Ovary (tissue), 9 donors: Measurements from ENCODE around the gene DTWD2. TPM values are rescaled to one million over a fixed set of nuclear protein-coding genes. Genes with fewer than 3 reads are reported as not detected.
"Not testable (repeated sequence)": the region's sequence is repeated elsewhere in the genome, so short reads cannot be mapped to it uniquely, and the experiment has no call there.

Source experiments
- DNase-seq, 5 donors: peaks; one replicate each; pipeline ENCODE4 v3.0.0-alpha.2; 2019 to 2020
- H3K27ac ChIP-seq, 2 donors: fragments of 200-600 bp; one replicate each; pipeline versions ENCODE4 v1.5.1 to v1.8.0; 2019 to 2022
- H3K27me3 ChIP-seq: fragments of 200-600 bp; one replicate; pipeline ENCODE4 v1.8.0; 2022
- H3K36me3 ChIP-seq: fragments of 200-600 bp; sonication (generic); one replicate; pipeline ENCODE4 v1.5.1; 2019
- H3K4me1 ChIP-seq: one replicate; pipeline ENCODE4 v1.8.1; 2013; ENCODE audit warnings: mild to moderate bottlenecking, moderate library complexity; ENCODE audit not compliant: insufficient read depth
- H3K4me3 ChIP-seq: fragments of 200-600 bp; sonication (generic); one replicate; pipeline ENCODE4 v1.5.1; 2017
- H3K9me3 ChIP-seq, 2 donors: fragments of 200-600 bp in 1 of 2; sonication (generic) in 1 of 2; one replicate each; pipeline versions ENCODE4 v1.5.1 to v1.8.1; 2013 to 2019; ENCODE audit warnings: mild to moderate bottlenecking in 1 of 2, moderate library complexity in 1 of 2
- EP300 ChIP-seq: sonication (generic); formaldehyde crosslinking; IDR thresholded peaks from one replicate; pipeline ENCODE4 v1.6.1; 2017; ENCODE audit warnings: antibody characterized with exemption
- POLR2A ChIP-seq: fragments of 450-650 bp; IDR thresholded peaks from one replicate; pipeline ENCODE4 v1.6.1; 2017; ENCODE audit warnings: antibody characterized with exemption, mild to moderate bottlenecking, moderate library complexity
- WGBS, 3 donors: extraction: QIAGEN DNeasy Blood & Tissue Kit in 1 of 3; methylation state at CpG; one replicate each; pipeline versions ENCODE4 v1.1.5 to v1.1.7; 2013 to 2017; 5-methylcytosine and 5-hydroxymethylcytosine counted together
- intact Hi-C, 4 donors: fragments of 100-400 bp; cut with DNase I; formaldehyde crosslinking; loops; one replicate each; pipeline versions ENCODE4 v1.11.0 to v1.15.1; 2022 to 2023
- polyA plus RNA-seq, 2 donors: library from polyadenylated mRNA; stranded (reverse); fragments of 200-250 nt in 1 of 2; fragments of 350-450 nt in 1 of 2; fragmentation: Illumina TruSeq in 1 of 2; extraction: RNeasy Lipid Tissue Mini Kit (QIAGEN cat#74804) in 1 of 2; gene quantifications; one replicate each; pipeline ENCODE4 v1.2.3, GENCODE V29; 2013 to 2014
- total RNA-seq, 7 donors: library from RNA; depleted of rRNA in 2 of 7; stranded (reverse); fragments of >200 nt in 2 of 7; fragmentation: NEBNext Ultra II Directional in 3 of 7; extraction: Animal tissue kit (Norgen Biotek cat#: 25700) in 3 of 7; gene quantifications; one replicate each; pipeline versions ENCODE4 v1.1.0 to v1.2.4, GENCODE V29; 2016 to 2023
- TF ChIP-seq, protein P1 (sequence below), 3 donors: fragments of 450-650 bp in 2 of 3; fragments of 200-600 bp in 1 of 3; IDR thresholded peaks; one replicate each; pipeline versions ENCODE4 v1.5.1 to v1.8.0; 2016 to 2022; ENCODE audit warnings: antibody characterized with exemption in 3 of 3, mild to moderate bottlenecking in 1 of 3
- donor health status: DM: no; HTN: no; CAD: no; lungs with moderate emphysema.
- donor health status: DM: no; HTN: no; CAD: no.
- donor health status: Bipolar disorder and iron deficiency.
- donor health status: DM: yes; HTN: yes; CAD: no.
- donor health status: DM: no; HTN: no; CAD: no.
- donor health status: DM: yes; HTN: yes; CAD: no.

Gene DTWD2
- total and polyA plus RNA-seq, 9 donors: 1.5 to 12.5 (median 5.3) TPM

- no peak overlapping the region for H3K4me3 ChIP-seq
- H3K9me3 ChIP-seq: no peaks in the 10 kb centered on the region
- H3K36me3 ChIP-seq: no peaks in the 10 kb centered on the region
- intact Hi-C loops: loop anchor here in 1 of 4 donors (10.0 kb wide), 1 partner anchor 558 kb away; no protein-coding TSS in a partner anchor
- H3K27ac ChIP-seq: no peak overlapping the region
- TF ChIP-seq POLR2A (no peak), EP300 (no peak)
- TF ChIP-seq, protein P1, sequence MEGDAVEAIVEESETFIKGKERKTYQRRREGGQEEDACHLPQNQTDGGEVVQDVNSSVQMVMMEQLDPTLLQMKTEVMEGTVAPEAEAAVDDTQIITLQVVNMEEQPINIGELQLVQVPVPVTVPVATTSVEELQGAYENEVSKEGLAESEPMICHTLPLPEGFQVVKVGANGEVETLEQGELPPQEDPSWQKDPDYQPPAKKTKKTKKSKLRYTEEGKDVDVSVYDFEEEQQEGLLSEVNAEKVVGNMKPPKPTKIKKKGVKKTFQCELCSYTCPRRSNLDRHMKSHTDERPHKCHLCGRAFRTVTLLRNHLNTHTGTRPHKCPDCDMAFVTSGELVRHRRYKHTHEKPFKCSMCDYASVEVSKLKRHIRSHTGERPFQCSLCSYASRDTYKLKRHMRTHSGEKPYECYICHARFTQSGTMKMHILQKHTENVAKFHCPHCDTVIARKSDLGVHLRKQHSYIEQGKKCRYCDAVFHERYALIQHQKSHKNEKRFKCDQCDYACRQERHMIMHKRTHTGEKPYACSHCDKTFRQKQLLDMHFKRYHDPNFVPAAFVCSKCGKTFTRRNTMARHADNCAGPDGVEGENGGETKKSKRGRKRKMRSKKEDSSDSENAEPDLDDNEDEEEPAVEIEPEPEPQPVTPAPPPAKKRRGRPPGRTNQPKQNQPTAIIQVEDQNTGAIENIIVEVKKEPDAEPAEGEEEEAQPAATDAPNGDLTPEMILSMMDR (IDR thresholded peaks at IDR 0.05): no peak
- no peaks in the 10 kb centered on the region for H3K27me3 ChIP-seq
- H3K4me1 ChIP-seq: no peaks in the 10 kb centered on the region
- DNase-seq: no peak
Observed at GRCh38 chr5:118862596-118862995, 125.8 kb downstream of the DTWD2 start.

GRCh38 chr5:118857700-118858099, 130.6 kb downstream of the DTWD2 start:
- 66 to 80% (median 74%) methylated on average over 3 of the region's 3 CpGs for WGBS, 3 donors
- no peaks in the 10 kb centered on the region for H3K36me3 ChIP-seq
- no peaks in the 10 kb centered on the region for H3K4me1 ChIP-seq
- TF ChIP-seq EP300 (no peak), POLR2A (no peak)
- TF ChIP-seq, protein P1 (IDR thresholded peaks at IDR 0.05): no peak
- no peaks in the 10 kb centered on the region for H3K27me3 ChIP-seq
- no peak for DNase-seq
- no peak overlapping the region for H3K27ac ChIP-seq
- intact Hi-C loops: no loop called here
- H3K9me3 ChIP-seq: no peaks in the 10 kb centered on the region
- no peak overlapping the region for H3K4me3 ChIP-seq

DNA sequence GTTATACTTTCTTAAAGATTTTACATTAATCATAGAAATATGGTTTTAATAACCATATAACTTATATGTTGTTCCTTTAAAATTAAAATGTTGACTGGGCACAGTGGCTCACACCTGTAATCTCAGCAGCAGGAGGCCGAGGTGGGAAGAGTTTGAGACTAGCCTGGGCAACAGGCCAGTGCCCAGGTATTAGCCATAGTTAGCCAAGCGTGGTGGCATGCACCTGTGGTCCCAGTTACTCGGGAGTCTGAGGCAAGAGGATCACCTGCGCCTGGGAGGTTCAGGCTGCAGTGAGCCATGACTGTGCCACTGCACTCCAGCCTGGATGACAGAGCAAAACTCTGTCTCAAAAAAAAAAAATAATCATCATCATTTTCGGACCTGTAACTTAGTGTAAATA, 133.5 kb downstream of the DTWD2 start:
- TF ChIP-seq, protein P1 (IDR thresholded peaks at IDR 0.05): no peak
- TF ChIP-seq EP300 (no peak), POLR2A (no peak)
- no peak for DNase-seq
- H3K36me3 ChIP-seq: no peaks in the 10 kb centered on the region
- no peaks in the 10 kb centered on the region for H3K9me3 ChIP-seq
- H3K4me1 ChIP-seq: no peaks in the 10 kb centered on the region
- H3K4me3 ChIP-seq: no peak overlapping the region
- H3K27ac ChIP-seq: no peak overlapping the region
- intact Hi-C loops: no loop called here
- H3K27me3 ChIP-seq: no peaks in the 10 kb centered on the region
- 74 to 78% (median 78%) methylated on average over 5 of the region's 5 CpGs for WGBS, 3 donors

GRCh38 chr5:118851785-118852184, 136.6 kb downstream of the DTWD2 start:
- H3K27ac ChIP-seq, intact Hi-C loops, H3K9me3 ChIP-seq, DNase-seq, H3K27me3 ChIP-seq, H3K4me3 ChIP-seq, H3K36me3 ChIP-seq, H3K4me1 ChIP-seq: not testable (repeated sequence)
- 92 to 95% (median 93%) methylated on average over 4 of the region's 4 CpGs for WGBS, 3 donors

DNA sequence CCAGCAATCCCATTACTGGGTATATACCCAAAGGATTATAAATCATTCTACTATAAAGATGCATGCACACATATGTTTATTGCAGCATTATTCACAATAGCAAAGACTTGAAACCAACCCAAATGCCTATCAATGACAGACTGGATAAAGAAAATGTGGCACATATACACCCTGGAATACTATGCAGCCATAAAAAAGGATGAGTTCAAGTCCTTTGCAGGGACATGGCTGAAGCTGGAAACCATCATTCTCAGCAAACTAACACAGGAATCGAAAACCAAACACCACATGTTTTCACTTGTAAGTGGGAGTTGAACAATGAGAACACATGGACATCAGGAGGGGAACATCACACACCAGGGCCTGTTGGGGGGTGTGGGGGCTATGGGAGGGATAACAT, 138.8 kb downstream of the DTWD2 start:
- H3K27me3 ChIP-seq, H3K9me3 ChIP-seq, H3K36me3 ChIP-seq, H3K4me3 ChIP-seq, H3K27ac ChIP-seq, H3K4me1 ChIP-seq, DNase-seq, intact Hi-C loops: not testable (repeated sequence)
- WGBS, 3 donors: 96 to 100% (median 97%) methylated on average over 1 of the region's 1 CpG

DNA sequence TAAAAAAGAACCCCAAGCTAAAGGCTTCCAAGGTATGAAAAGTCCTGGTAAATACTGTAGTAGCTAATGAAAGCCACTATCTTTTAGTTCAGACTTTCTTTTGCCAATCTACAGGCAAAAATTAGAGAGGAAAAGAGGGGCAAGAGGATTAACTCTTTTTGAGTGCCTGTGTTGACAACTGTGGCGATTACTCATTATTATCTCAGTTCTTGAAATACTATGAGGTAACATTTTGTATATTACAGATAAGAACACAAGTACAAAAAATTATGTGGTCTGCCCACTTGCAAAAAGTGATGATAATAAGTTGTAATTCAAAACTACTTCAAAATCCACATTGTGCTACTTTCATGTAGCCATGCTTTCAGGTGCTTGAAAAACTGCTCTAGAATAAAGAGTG, 144.0 kb downstream of the DTWD2 start:
- Histone ChIP-seq H3K27ac (no peak overlapping the region), H3K9me3 (no peaks in the 10 kb centered on the region), H3K4me1 (no peaks in the 10 kb centered on the region), H3K27me3 (no peaks in the 10 kb centered on the region), H3K36me3 (no peaks in the 10 kb centered on the region), H3K4me3 (no peak overlapping the region)
- TF ChIP-seq EP300 (no peak), POLR2A (no peak)
- TF ChIP-seq, protein P1 (IDR thresholded peaks at IDR 0.05): no peak
- 85 to 92% (median 88%) methylated on average over 1 of the region's 1 CpG for WGBS, 3 donors
- intact Hi-C loops: no loop called here
- no peak for DNase-seq
